Urothelium cell line (cell line): ENCODE results near the gene PLBD2.
"Not testable (repeated sequence)": the region's sequence is repeated elsewhere in the genome, so short reads cannot be mapped to it uniquely, and the experiment has no call there.

Source experiments
- DNase-seq: peaks from one replicate; pipeline ENCODE4 v3.0.0; 2011; ENCODE audit warnings: low spot score, mixed read lengths
- FAIRE-seq: peaks from 2 replicates; lab custom pipeline; 2011; peaks lifted over from hg19 to GRCh38; lab: Jason Lieb, UNC

PLBD2 gene

GRCh38 chr12:113333877-113334785 lies 24.3 kb upstream of the PLBD2 start:
- FAIRE-seq (no peak), DNase-seq (no peak)

GRCh38 chr12:113334786-113335539 lies 23.4 kb upstream of the PLBD2 start, which contains the start of gene SLC8B1:
Gene SLC8B1, minus strand, starts transcription at chr12:113335109. Its CDS starts 2,231 bp downstream, at chr12:113332878.
- FAIRE-seq (peak; percentile 17), DNase-seq (peak; percentile 94)

GRCh38 chr12:113339540-113339939 lies 18.8 kb upstream of the PLBD2 start:
- FAIRE-seq: no peak
- DNase-seq: no peak

- no peak for FAIRE-seq
These were observed 18.3 kb upstream of the PLBD2 start for GRCh38 chr12:113340061-113340460.

GRCh38 chr12:113341535-113341934 lies 16.9 kb upstream of the PLBD2 start:
- FAIRE-seq (no peak), DNase-seq (no peak)

More at GRCh38 chr12:113340061-113340460, 18.3 kb upstream of the PLBD2 start:
- no peak for DNase-seq

- DNase-seq (no peak), FAIRE-seq (no peak)
These were observed 13.1 kb upstream of the PLBD2 start for GRCh38 chr12:113345318-113345717.

GRCh38 chr12:113346353-113346752 lies 12.0 kb upstream of the PLBD2 start:
- DNase-seq: no peak
- no peak for FAIRE-seq

- no peak for DNase-seq
- no peak for FAIRE-seq
These were observed 11.3 kb upstream of the PLBD2 start for GRCh38 chr12:113347107-113347506.

GRCh38 chr12:113347892-113348291 lies 10.5 kb upstream of the PLBD2 start:
- no peak for FAIRE-seq
- no peak for DNase-seq

GRCh38 chr12:113348849-113349536 lies 9.4 kb upstream of the PLBD2 start:
- DNase-seq: no peak
- FAIRE-seq: no peak

- DNase-seq (no peak), FAIRE-seq (no peak)
These were observed 7.3 kb upstream of the PLBD2 start for GRCh38 chr12:113351089-113351488.

GRCh38 chr12:113354192-113354591 lies 4.2 kb upstream of the PLBD2 start:
- not testable (repeated sequence) for DNase-seq, FAIRE-seq

GRCh38 chr12:113359133-113359938 lies 949 bp downstream of the PLBD2 start:
- DNase-seq: peak; percentile 30
- no peak for FAIRE-seq

GRCh38 chr12:113359939-113360748 lies 1.8 kb downstream of the PLBD2 start:
- DNase-seq (no peak), FAIRE-seq (no peak)

GRCh38 chr12:113361574-113362370 lies 3.4 kb downstream of the PLBD2 start:
- no peak for DNase-seq
- FAIRE-seq: no peak

- DNase-seq (no peak), FAIRE-seq (no peak)
These were observed 6.3 kb downstream of the PLBD2 start for GRCh38 chr12:113364698-113365097.

GRCh38 chr12:113365639-113366395 lies 7.4 kb downstream of the PLBD2 start:
- FAIRE-seq (no peak), DNase-seq (no peak)

- no peak for FAIRE-seq
- no peak for DNase-seq
These were observed 8.4 kb downstream of the PLBD2 start for GRCh38 chr12:113366827-113367226.
